Activated CD8-positive, alpha-beta memory T cell treated with anti-CD3 and anti-CD28 coated beads, Interleukin-2, amount 10 ng/mL, durations not matched to agents 7 days and 5 days (primary cell): ENCODE data around the gene ZNF891. TPM values are rescaled to one million over a fixed set of nuclear protein-coding genes. Genes with fewer than 3 reads are reported as not detected.

ENCODE experiments used
- ATAC-seq: fragments of 150-1000 bp; cut with Tn5 transposase; one replicate; pipeline ENCODE4 v1.10.0; 2021; ENCODE audit warnings: moderate library complexity
- CTCF ChIA-PET: fragments of 350-600 bp; sonication (Branson Sonifier 250); formaldehyde crosslinking; loops from one replicate; lab custom pipeline; 2021; ENCODE audit warnings: antibody characterized with exemption; lab: Charles Lee
- DNase-seq: peaks from one replicate; pipeline ENCODE4 v3.0.0-alpha.2; 2020
- H3K27ac Mint-ChIP-seq: one replicate; pipeline ENCODE4 v1.8.0; 2021; ENCODE audit warnings: mild to moderate bottlenecking, mixed read lengths
- H3K27me3 Mint-ChIP-seq: one replicate; pipeline ENCODE4 v1.8.0; 2021; ENCODE audit warnings: mixed read lengths
- H3K36me3 Mint-ChIP-seq: one replicate; pipeline ENCODE4 v1.8.0; 2021; ENCODE audit warnings: mild to moderate bottlenecking, mixed read lengths
- H3K4me1 Mint-ChIP-seq: one replicate; pipeline ENCODE4 v1.8.0; 2021; ENCODE audit warnings: mixed read lengths
- H3K4me3 Mint-ChIP-seq: one replicate; pipeline ENCODE4 v1.8.0; 2021; ENCODE audit warnings: mild to moderate bottlenecking, moderate library complexity, mixed read lengths
- H3K9me3 Mint-ChIP-seq: one replicate; pipeline ENCODE4 v1.8.0; 2022; ENCODE audit warnings: low read depth, mixed read lengths
- total RNA-seq, 2 experiments: library from RNA; stranded (reverse); gene quantifications; one replicate each; pipeline ENCODE4 v1.2.3, GENCODE V29; 2021

Gene ZNF891
- total RNA-seq, 2 experiments from 2014 or later: 2.0 to 2.3 TPM

GRCh38 chr12:133106253-133106652 is 23.8 kb downstream of the ZNF891 start:
- ATAC-seq (no peak), DNase-seq (no peak)
- H3K36me3 Mint-ChIP-seq: peaks cover 78% of the 10 kb centered on the region
- no peaks in the 10 kb centered on the region for H3K27me3 Mint-ChIP-seq
- no peak overlapping the region for H3K27ac Mint-ChIP-seq
- no peaks in the 10 kb centered on the region for H3K4me1 Mint-ChIP-seq
- peaks cover 58% of the 10 kb centered on the region for H3K9me3 Mint-ChIP-seq
- CTCF ChIA-PET: no interaction called here
- H3K4me3 Mint-ChIP-seq: no peak overlapping the region

DNA sequence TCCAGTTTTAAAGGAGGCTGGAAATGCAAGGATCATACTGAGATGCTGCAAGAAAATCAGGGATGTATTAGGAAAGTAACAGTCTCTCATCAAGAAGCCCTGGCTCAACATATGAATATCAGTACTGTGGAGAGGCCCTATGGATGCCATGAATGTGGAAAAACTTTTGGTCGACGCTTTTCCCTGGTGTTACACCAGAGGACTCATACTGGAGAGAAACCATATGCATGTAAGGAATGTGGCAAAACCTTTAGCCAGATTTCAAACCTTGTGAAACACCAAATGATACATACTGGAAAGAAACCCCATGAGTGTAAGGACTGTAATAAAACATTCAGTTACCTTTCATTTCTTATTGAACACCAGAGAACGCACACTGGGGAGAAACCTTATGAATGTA is 24.5 kb downstream of the ZNF891 start:
- ATAC-seq: no peak
- DNase-seq: no peak
- Mint-ChIP-seq H3K27ac (no peak overlapping the region), H3K4me3 (no peak overlapping the region), H3K27me3 (no peaks in the 10 kb centered on the region), H3K9me3 (peaks cover 60% of the 10 kb centered on the region), H3K4me1 (no peaks in the 10 kb centered on the region), H3K36me3 (peaks cover 78% of the 10 kb centered on the region)
- CTCF ChIA-PET: no interaction called here

DNA sequence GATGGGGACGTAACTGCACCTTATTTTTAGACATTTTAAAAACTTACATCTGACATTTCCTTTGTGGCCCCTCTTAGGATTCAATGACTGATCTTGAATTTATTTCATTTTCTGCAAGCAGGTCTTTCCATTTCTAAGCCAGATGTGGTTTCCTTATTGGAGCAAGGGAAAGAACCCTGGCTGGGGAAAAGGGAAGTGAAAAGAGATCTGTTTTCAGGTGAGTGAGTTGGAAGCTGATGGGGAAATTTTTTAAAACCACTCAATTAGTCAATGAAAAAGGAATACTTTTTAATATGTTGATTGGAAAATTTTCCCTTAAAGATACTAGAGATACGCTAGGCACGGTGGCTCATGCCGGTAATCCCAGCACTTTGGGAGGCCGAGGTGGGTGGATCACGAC is 46.7 kb downstream of the ZNF891 start:
- Mint-ChIP-seq H3K9me3 (peaks cover 35% of the 10 kb centered on the region), H3K27ac (no peak overlapping the region), H3K4me3 (no peak overlapping the region), H3K4me1 (peaks cover 10% of the 10 kb centered on the region), H3K27me3 (no peaks in the 10 kb centered on the region), H3K36me3 (peaks cover 75% of the 10 kb centered on the region)
- DNase-seq (no peak), ATAC-seq (no peak)
- CTCF ChIA-PET: no interaction called here

DNA sequence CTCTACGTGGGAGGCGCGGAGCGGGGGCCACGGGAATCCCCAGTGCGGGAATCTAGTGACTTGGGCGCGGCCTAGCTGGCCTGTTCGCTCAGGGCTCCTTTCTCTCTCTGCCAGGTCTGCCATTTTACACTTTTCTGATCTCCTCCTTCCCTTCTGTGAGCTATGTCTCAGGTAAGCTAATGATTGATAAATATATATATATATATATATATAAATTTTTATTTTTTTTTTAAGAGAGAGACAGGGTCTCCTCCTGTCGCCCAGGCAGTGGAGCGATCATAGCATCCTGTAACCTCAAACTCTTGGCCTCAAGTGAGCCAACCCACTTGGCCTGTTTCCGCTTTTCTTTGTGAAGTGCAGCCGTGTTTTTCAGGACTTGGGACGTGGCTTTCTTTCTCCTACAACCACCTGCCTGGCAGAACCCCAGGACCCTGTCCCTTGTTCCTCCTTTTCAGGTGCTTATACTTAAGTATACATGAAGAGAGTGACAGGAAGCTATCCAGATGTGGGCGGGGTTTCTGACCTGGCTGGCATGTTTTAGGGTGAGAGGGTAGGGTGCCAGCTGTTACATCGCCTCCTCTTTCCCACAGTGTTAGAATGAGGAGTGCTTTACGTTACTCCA is 48.8 kb downstream of the ZNF891 start:
- peaks cover 63% of the 10 kb centered on the region for H3K36me3 Mint-ChIP-seq
- no peaks in the 10 kb centered on the region for H3K27me3 Mint-ChIP-seq
- CTCF ChIA-PET: interaction anchor here (1.1 to 2.1 kb wide), 3 partner anchors 49 to 124 kb away, joined by 3 to 8 read pairs (median 6); partner anchors contain the start of genes ZNF10, ZNF268 and ZNF891
- no peak for ATAC-seq
- no peak overlapping the region for H3K27ac Mint-ChIP-seq
- H3K4me3 Mint-ChIP-seq: no peak overlapping the region
- H3K4me1 Mint-ChIP-seq: peaks cover 10% of the 10 kb centered on the region
- DNase-seq: peak; percentile 42
- H3K9me3 Mint-ChIP-seq: peaks cover 36% of the 10 kb centered on the region

GRCh38 chr12:133080368-133081158 is 49.5 kb downstream of the ZNF891 start, which contains the start of gene ZNF140:
Gene ZNF140, plus strand, starts transcription at chr12:133080923. Its CDS starts 398 bp downstream, at chr12:133081321.
- peak; percentile 72 for ATAC-seq
- H3K27me3 Mint-ChIP-seq: no peaks in the 10 kb centered on the region
- H3K27ac Mint-ChIP-seq: no peak within 1 kb of the TSS
- H3K4me1 Mint-ChIP-seq: peaks cover 10% of the 10 kb centered on the region
- DNase-seq: peak; percentile 97
- H3K4me3 Mint-ChIP-seq: no peak within 1 kb of the TSS
- H3K36me3 Mint-ChIP-seq: peaks cover 56% of the 10 kb centered on the region
- CTCF ChIA-PET: interaction anchor here (0.8 to 2.1 kb wide), 6 partner anchors 42 to 124 kb away, joined by 3 to 10 read pairs (median 4); partner anchors contain the start of genes ZNF10, ZNF268 and ZNF891
- peaks cover 32% of the 10 kb centered on the region for H3K9me3 Mint-ChIP-seq

DNA sequence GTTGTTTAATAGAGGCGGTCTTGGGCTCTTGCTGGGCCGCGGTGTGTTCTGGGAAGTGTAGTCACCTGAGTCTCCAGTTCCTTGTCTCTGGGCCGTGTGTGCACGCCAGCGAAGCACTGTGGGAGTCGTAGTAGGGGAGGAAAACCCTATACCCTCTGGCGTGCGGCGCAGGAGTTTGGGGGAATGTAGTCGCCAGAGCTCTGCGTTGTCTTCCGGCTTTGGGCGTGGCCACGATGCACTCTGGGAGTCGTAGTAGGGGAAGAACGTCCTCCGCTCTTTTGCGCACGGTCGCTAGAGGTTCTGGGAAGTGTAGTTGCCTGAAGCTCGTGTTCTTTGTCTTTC is 50.1 kb downstream of the ZNF891 start:
- DNase-seq (peak; percentile 99), ATAC-seq (peak; percentile 81)
- CTCF ChIA-PET: interaction anchor here (0.8 to 2.1 kb wide), 4 partner anchors 42 to 101 kb away, joined by 3 to 10 read pairs (median 4); partner anchors contain the start of genes ZNF10, ZNF268 and ZNF891
- Mint-ChIP-seq H3K27ac (no peak overlapping the region), H3K9me3 (peaks cover 34% of the 10 kb centered on the region), H3K4me1 (peaks cover 10% of the 10 kb centered on the region), H3K36me3 (peaks cover 52% of the 10 kb centered on the region), H3K27me3 (no peaks in the 10 kb centered on the region), H3K4me3 (no peak overlapping the region)

DNA sequence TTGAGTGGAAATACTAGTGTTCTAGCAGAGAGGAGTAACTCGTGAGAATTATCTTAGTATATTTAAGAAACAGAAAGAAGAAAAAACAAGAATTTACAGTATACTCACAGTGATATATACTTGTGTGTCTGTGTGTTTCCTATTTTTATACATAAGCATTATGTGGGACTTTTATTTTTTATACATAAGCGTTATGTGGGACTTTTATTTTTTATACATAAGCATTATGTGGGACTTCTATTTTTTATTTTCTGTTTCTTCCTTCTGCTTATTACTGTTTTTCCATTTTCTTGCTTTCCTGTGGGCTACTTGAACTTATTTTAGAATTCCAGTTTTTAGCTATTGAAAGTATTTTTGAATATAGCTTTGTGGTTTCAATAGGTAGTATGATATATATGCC is 56.2 kb downstream of the ZNF891 start:
- Mint-ChIP-seq H3K27me3 (no peaks in the 10 kb centered on the region), H3K4me3 (no peak overlapping the region), H3K4me1 (no peaks in the 10 kb centered on the region), H3K27ac (no peak overlapping the region), H3K36me3 (peaks cover 13% of the 10 kb centered on the region), H3K9me3 (peaks cover 38% of the 10 kb centered on the region)
- no peak for DNase-seq
- no peak for ATAC-seq
- CTCF ChIA-PET: no interaction called here

DNA sequence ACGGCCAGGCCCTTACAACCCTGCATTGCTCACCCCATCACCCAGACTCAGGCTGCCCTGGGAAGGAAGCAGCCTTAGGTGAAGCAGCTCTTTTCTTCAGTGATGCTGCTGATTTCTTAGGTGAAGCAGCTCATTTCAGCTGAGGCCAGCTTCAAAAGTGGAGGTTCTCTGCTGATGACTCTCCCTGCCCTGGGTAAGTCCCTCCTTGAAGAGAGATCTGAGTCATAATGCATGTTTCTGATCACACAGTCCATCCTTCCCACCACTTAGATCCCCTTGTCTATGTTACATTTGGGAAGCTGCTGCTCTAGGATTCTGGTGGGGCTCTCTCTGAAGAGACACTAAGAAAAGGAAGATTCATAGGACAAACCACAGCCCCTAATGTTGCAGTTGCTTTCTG is 66.5 kb downstream of the ZNF891 start:
- CTCF ChIA-PET: no interaction called here
- H3K27me3 Mint-ChIP-seq: no peaks in the 10 kb centered on the region
- ATAC-seq (no peak), DNase-seq (no peak)
- peaks cover 39% of the 10 kb centered on the region for H3K9me3 Mint-ChIP-seq
- H3K27ac Mint-ChIP-seq: no peak overlapping the region
- H3K4me1 Mint-ChIP-seq: no peaks in the 10 kb centered on the region
- H3K4me3 Mint-ChIP-seq: no peak overlapping the region
- H3K36me3 Mint-ChIP-seq: peaks cover 17% of the 10 kb centered on the region

GRCh38 chr12:133061954-133062353 is 68.1 kb downstream of the ZNF891 start:
- Mint-ChIP-seq H3K27ac (no peak overlapping the region), H3K36me3 (peaks cover 31% of the 10 kb centered on the region), H3K4me3 (no peak overlapping the region), H3K9me3 (peaks cover 46% of the 10 kb centered on the region), H3K4me1 (no peaks in the 10 kb centered on the region), H3K27me3 (no peaks in the 10 kb centered on the region)
- DNase-seq: no peak
- CTCF ChIA-PET: no interaction called here
- no peak for ATAC-seq

DNA sequence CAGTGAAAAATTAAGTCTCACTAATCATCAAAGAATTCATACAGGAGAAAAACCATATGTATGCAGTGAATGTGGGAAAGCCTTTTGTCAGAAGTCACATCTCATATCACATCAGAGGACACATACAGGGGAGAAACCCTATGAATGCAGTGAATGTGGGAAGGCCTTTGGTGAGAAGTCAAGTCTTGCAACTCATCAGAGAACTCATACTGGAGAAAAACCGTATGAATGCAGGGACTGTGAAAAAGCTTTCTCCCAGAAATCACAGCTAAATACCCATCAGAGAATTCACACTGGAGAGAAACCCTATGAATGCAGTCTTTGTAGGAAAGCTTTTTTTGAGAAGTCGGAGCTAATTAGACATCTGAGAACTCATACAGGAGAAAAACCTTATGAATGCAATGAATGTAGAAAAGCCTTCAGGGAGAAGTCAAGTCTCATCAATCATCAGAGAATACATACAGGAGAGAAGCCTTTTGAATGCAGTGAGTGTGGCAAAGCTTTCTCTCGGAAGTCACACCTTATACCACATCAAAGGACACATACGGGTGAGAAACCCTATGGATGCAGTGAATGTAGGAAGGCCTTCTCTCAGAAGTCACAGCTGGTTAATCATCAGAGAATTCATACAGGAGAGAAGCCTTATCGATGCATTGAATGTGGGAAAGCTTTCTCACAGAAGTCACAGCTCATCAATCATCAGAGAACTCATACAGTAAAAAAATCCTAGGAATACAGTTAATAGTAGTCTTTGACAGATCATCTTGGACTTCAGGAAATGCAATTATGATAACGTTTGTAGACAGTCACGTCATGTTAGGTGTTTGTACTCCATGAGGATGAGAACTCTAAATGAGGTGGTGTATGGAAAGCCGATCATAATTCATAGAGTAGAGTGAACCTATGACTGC is 71.6 kb downstream of the ZNF891 start:
- CTCF ChIA-PET: interaction anchor here (0.6 kb wide), 1 partner anchor 119 kb away, joined by 3 read pairs; no protein-coding TSS in a partner anchor
- Mint-ChIP-seq H3K36me3 (peaks cover 55% of the 10 kb centered on the region), H3K27me3 (no peaks in the 10 kb centered on the region), H3K9me3 (peaks cover 46% of the 10 kb centered on the region), H3K4me1 (no peaks in the 10 kb centered on the region), H3K4me3 (no peak overlapping the region), H3K27ac (no peak overlapping the region)
- DNase-seq: no peak
- ATAC-seq: no peak

DNA sequence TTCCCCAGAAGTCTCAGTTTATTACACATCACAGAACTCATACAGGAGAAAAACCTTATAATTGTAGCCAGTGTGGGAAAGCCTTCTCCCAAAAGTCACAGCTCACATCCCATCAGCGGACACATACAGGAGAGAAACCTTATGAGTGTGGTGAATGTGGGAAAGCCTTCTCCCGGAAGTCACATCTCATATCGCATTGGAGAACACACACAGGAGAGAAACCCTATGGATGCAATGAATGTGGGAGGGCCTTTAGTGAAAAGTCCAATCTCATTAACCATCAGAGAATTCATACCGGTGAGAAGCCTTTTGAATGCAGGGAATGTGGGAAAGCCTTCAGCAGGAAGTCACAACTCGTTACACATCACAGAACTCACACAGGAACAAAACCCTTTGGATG is 72.6 kb downstream of the ZNF891 start:
- ATAC-seq: no peak
- no peak overlapping the region for H3K4me3 Mint-ChIP-seq
- no peak overlapping the region for H3K27ac Mint-ChIP-seq
- H3K27me3 Mint-ChIP-seq: no peaks in the 10 kb centered on the region
- H3K4me1 Mint-ChIP-seq: no peaks in the 10 kb centered on the region
- DNase-seq: no peak
- H3K9me3 Mint-ChIP-seq: peaks cover 47% of the 10 kb centered on the region
- CTCF ChIA-PET: no interaction called here
- peaks cover 56% of the 10 kb centered on the region for H3K36me3 Mint-ChIP-seq
